Ascending aorta (tissue), 2 donors: ENCODE measurements around the gene MCTP2. TPM values are rescaled to one million over a fixed set of nuclear protein-coding genes. Genes with fewer than 3 reads are reported as not detected.

Experiments
- DNase-seq, 2 donors: peaks; one replicate each; pipeline ENCODE4 v3.0.0-alpha.2; 2019; ENCODE audit warnings: low spot score in 2 of 2
- H3K27ac ChIP-seq, 2 donors: fragments of 200-600 bp; sonication (generic); one replicate each; pipeline ENCODE4 v1.5.1; 2016 to 2017; ENCODE audit warnings: mild to moderate bottlenecking in 1 of 2
- H3K27me3 ChIP-seq: fragments of 200-600 bp; sonication (generic); one replicate; pipeline ENCODE4 v1.5.1; 2017
- H3K36me3 ChIP-seq, 2 donors: fragments of 200-600 bp; sonication (generic); one replicate each; pipeline ENCODE4 v1.5.1; 2016
- H3K4me1 ChIP-seq, 2 donors: fragments of 200-600 bp; sonication (generic); one replicate each; pipeline ENCODE4 v1.5.1; 2016 to 2017; ENCODE audit warnings: mild to moderate bottlenecking in 1 of 2
- H3K4me3 ChIP-seq, 2 donors: fragments of 200-600 bp; sonication (generic); one replicate each; pipeline ENCODE4 v1.5.1; 2016 to 2017; ENCODE audit warnings: mild to moderate bottlenecking in 1 of 2
- H3K9me3 ChIP-seq, 2 donors: fragments of 200-600 bp; sonication (generic); one replicate each; pipeline ENCODE4 v1.5.1; 2016
- CTCF ChIP-seq, 3 experiments: fragments of 200-600 bp in 2 of 3; fragments of 450-650 bp in 1 of 3; sonication (generic) in 2 of 3; IDR thresholded peaks; one replicate each; pipeline ENCODE4 v1.5.1; 2016 to 2019; ENCODE audit warnings: antibody characterized with exemption in 3 of 3, mild to moderate bottlenecking in 1 of 3, moderate library complexity in 1 of 3
- intact Hi-C: fragments of 100-400 bp; cut with DNase I; formaldehyde crosslinking; loops from one replicate; pipeline ENCODE4 v1.15.1; 2023
- total RNA-seq: library from RNA; depleted of rRNA; stranded (reverse); fragments of >200 nt; gene quantifications from one replicate; pipeline ENCODE4 v1.1.0, GENCODE V29; 2016

MCTP2 gene
- total RNA-seq, 1 donor from 2014 or later = 25.5 TPM

GRCh38 chr15:94259121-94259751 lies 27.9 kb downstream of the MCTP2 start:
- Histone ChIP-seq H3K4me1 (no peaks in the 10 kb centered on the region), H3K27ac (no peak overlapping the region), H3K9me3 (no peaks in the 10 kb centered on the region), H3K27me3 (no peaks in the 10 kb centered on the region), H3K36me3 (no peaks in the 10 kb centered on the region), H3K4me3 (no peak overlapping the region)
- intact Hi-C loops = no loop called here
- no peak for DNase-seq
- TF ChIP-seq CTCF (IDR thresholded peaks at IDR 0.05) = no peak

GRCh38 chr15:94259863-94260262 lies 28.5 kb downstream of the MCTP2 start:
- H3K36me3 ChIP-seq = no peaks in the 10 kb centered on the region
- no peaks in the 10 kb centered on the region for H3K27me3 ChIP-seq
- no peak overlapping the region for H3K27ac ChIP-seq
- H3K9me3 ChIP-seq = no peaks in the 10 kb centered on the region
- no peaks in the 10 kb centered on the region for H3K4me1 ChIP-seq
- H3K4me3 ChIP-seq = no peak overlapping the region
- no peak for DNase-seq
- no peak for TF ChIP-seq CTCF (IDR thresholded peaks at IDR 0.05)
- intact Hi-C loops = no loop called here

GRCh38 chr15:94262201-94262600 lies 30.8 kb downstream of the MCTP2 start:
- no peaks in the 10 kb centered on the region for H3K4me1 ChIP-seq
- TF ChIP-seq CTCF (IDR thresholded peaks at IDR 0.05) = no peak
- H3K27ac ChIP-seq = no peak overlapping the region

GRCh38 chr15:94263341-94264273 lies 32.2 kb downstream of the MCTP2 start:
- intact Hi-C loops = no loop called here

More at GRCh38 chr15:94262201-94262600, 30.8 kb downstream of the MCTP2 start:
- Histone ChIP-seq H3K9me3 (no peaks in the 10 kb centered on the region), H3K27me3 (no peaks in the 10 kb centered on the region), H3K36me3 (no peaks in the 10 kb centered on the region), H3K4me3 (no peak overlapping the region)
- intact Hi-C loops = no loop called here
- no peak for DNase-seq

GRCh38 chr15:94265009-94265408 lies 33.6 kb downstream of the MCTP2 start:
- intact Hi-C loops = no loop called here
- DNase-seq = no peak
- Histone ChIP-seq H3K9me3 (no peaks in the 10 kb centered on the region), H3K36me3 (no peaks in the 10 kb centered on the region), H3K27me3 (no peaks in the 10 kb centered on the region), H3K4me3 (no peak overlapping the region), H3K4me1 (no peaks in the 10 kb centered on the region), H3K27ac (no peak overlapping the region)
- TF ChIP-seq CTCF (IDR thresholded peaks at IDR 0.05) = no peak

More at GRCh38 chr15:94263341-94264273, 32.2 kb downstream of the MCTP2 start:
- no peak for TF ChIP-seq CTCF (IDR thresholded peaks at IDR 0.05)
- no peaks in the 10 kb centered on the region for H3K4me1 ChIP-seq
- no peak overlapping the region for H3K4me3 ChIP-seq
- H3K27me3 ChIP-seq = no peaks in the 10 kb centered on the region
- no peak overlapping the region for H3K27ac ChIP-seq
- H3K36me3 ChIP-seq = no peaks in the 10 kb centered on the region
- H3K9me3 ChIP-seq = no peaks in the 10 kb centered on the region
- DNase-seq = no peak
